Hepatocyte (in vitro differentiated cells): ENCODE data around the gene EFL1. TPM values are rescaled to one million over a fixed set of nuclear protein-coding genes. Genes with fewer than 3 reads are reported as not detected.
"Not testable (repeated sequence)": the region's sequence is repeated elsewhere in the genome, so short reads cannot be mapped to it uniquely, and the experiment has no call there.

ENCODE experiments used
- DNase-seq: peaks from one replicate; pipeline ENCODE4 v3.0.0-alpha.2; 2016; ENCODE audit warnings: low spot score
- H2AFZ ChIP-seq: fragments of 200-600 bp; sonication (generic); 2 replicates; pipeline ENCODE4 v1.6.0; 2016; ENCODE audit warnings: antibody characterized with exemption, mild to moderate bottlenecking
- H3K27ac ChIP-seq: fragments of 200-600 bp; sonication (generic); 2 replicates; pipeline ENCODE4 v1.5.1; 2016; ENCODE audit warnings: mild to moderate bottlenecking
- H3K27me3 ChIP-seq: fragments of 200-600 bp; sonication (generic); 2 replicates; pipeline ENCODE4 v1.6.1; 2016
- H3K36me3 ChIP-seq: fragments of 200-600 bp; sonication (generic); replicated peaks from 2 replicates; pipeline ENCODE4 v1.5.1; 2016; ENCODE audit warnings: low read depth; ENCODE audit not compliant: insufficient read depth
- H3K4me1 ChIP-seq: fragments of 200-600 bp; sonication (generic); 2 replicates; pipeline ENCODE4 v1.5.1; 2016; ENCODE audit warnings: mild to moderate bottlenecking, moderate library complexity; ENCODE audit not compliant: insufficient read depth
- H3K4me2 ChIP-seq: fragments of 200-600 bp; sonication (generic); 2 replicates; pipeline ENCODE4 v1.6.0; 2016
- H3K4me3 ChIP-seq: fragments of 200-600 bp; sonication (generic); 2 replicates; pipeline ENCODE4 v1.5.1; 2016; ENCODE audit warnings: mild to moderate bottlenecking
- H3K79me2 ChIP-seq: fragments of 200-600 bp; sonication (generic); 2 replicates; pipeline ENCODE4 v1.6.0; 2017; ENCODE audit warnings: mild to moderate bottlenecking
- H3K9me2 ChIP-seq: fragments of 200-600 bp; sonication (generic); replicated peaks from 2 replicates; pipeline ENCODE4 v1.6.0; 2017; ENCODE audit warnings: mild to moderate bottlenecking; ENCODE audit not compliant: insufficient read depth
- H3K9me3 ChIP-seq: fragments of 200-600 bp; sonication (generic); 2 replicates; pipeline ENCODE4 v1.5.1; 2016; ENCODE audit warnings: low read depth, mild to moderate bottlenecking
- H4K20me1 ChIP-seq: fragments of 200-600 bp; sonication (generic); 2 replicates; pipeline ENCODE4 v1.6.0; 2016; ENCODE audit warnings: mild to moderate bottlenecking; ENCODE audit not compliant: insufficient read depth, poor library complexity, severe bottlenecking
- CTCF ChIP-seq: fragments of 200-600 bp; sonication (generic); IDR thresholded peaks from 2 replicates; pipeline ENCODE4 v1.5.1; 2016; ENCODE audit warnings: antibody characterized with exemption, mild to moderate bottlenecking; ENCODE audit not compliant: poor library complexity
- EZH2 ChIP-seq: fragments of 200-600 bp; sonication (generic); IDR thresholded peaks from 2 replicates; pipeline ENCODE4 v1.6.1; 2016; ENCODE audit warnings: antibody characterized with exemption, mild to moderate bottlenecking, borderline replicate concordance
- EZH2phosphoT487 ChIP-seq: fragments of 200-600 bp; sonication (generic); IDR thresholded peaks from one replicate; pipeline ENCODE4 v1.6.1; 2018; ENCODE audit warnings: antibody characterized with exemption, mild to moderate bottlenecking, low read depth, moderate library complexity; ENCODE audit not compliant: unreplicated experiment, severe bottlenecking
- WGBS: methylation state at CpG from one replicate; pipeline ENCODE4 v1.1.6; 2016; ENCODE audit warnings: low lambda C conversion rate; ENCODE audit errors: missing lambda C conversion rate; 5-methylcytosine and 5-hydroxymethylcytosine counted together
- polyA plus RNA-seq: library from polyadenylated mRNA; unstranded; fragments of >200 nt; fragmentation: Nextera tagmentation; extraction: Ambion mirVana; gene quantifications from 2 replicates; pipeline ENCODE4 v1.2.1, GENCODE V29; 2016
- total RNA-seq: library from RNA; depleted of rRNA; stranded (reverse); fragments of >200 nt; gene quantifications from 2 replicates; pipeline ENCODE4 v1.2.3, GENCODE V29; 2014

The EFL1 gene
- total and polyA plus RNA-seq, 2 experiments from 2014 or later, result 11.6 to 19.0 TPM

- H2AFZ ChIP-seq, H3K79me2 ChIP-seq, H3K9me3 ChIP-seq, H3K9me2 ChIP-seq, H3K4me1 ChIP-seq, H3K4me3 ChIP-seq, H3K27me3 ChIP-seq, H3K36me3 ChIP-seq, H3K4me2 ChIP-seq, H4K20me1 ChIP-seq: not testable (repeated sequence)
- DNase-seq, result peak; percentile 13
- peak overlapping the region; percentile 47 for H3K27ac ChIP-seq
- 41% methylated on average over 3 of the region's 3 CpGs for WGBS
Measured at GRCh38 chr15:82210066-82210597, 52.4 kb downstream of the EFL1 start.

- H2AFZ ChIP-seq, H3K9me2 ChIP-seq, H3K27ac ChIP-seq, H3K79me2 ChIP-seq, H3K9me3 ChIP-seq, H3K4me2 ChIP-seq, H3K4me1 ChIP-seq, H3K27me3 ChIP-seq, DNase-seq, H3K36me3 ChIP-seq, H3K4me3 ChIP-seq, H4K20me1 ChIP-seq: not testable (repeated sequence)
- 75% methylated on average over 2 of the region's 2 CpGs for WGBS
Measured at GRCh38 chr15:82204575-82204974, 58.0 kb downstream of the EFL1 start.

GRCh38 chr15:82197733-82198594 is 64.6 kb downstream of the EFL1 start:
- no peaks in the 10 kb centered on the region for H3K4me1 ChIP-seq
- WGBS, result 34% methylated on average over 8 of the region's 8 CpGs

GRCh38 chr15:82196353-82196752 is 66.2 kb downstream of the EFL1 start:
- 94% methylated on average over 2 of the region's 2 CpGs for WGBS
- H3K4me2 ChIP-seq, result no peak overlapping the region
- H3K4me3 ChIP-seq, result no peak overlapping the region
- no peak overlapping the region for H2AFZ ChIP-seq
- TF ChIP-seq CTCF (no peak), EZH2phosphoT487 (no peak), EZH2 (no peak)
- DNase-seq, result no peak
- no peaks in the 10 kb centered on the region for H3K9me2 ChIP-seq
- no peak overlapping the region for H3K27ac ChIP-seq
- no peaks in the 10 kb centered on the region for H3K4me1 ChIP-seq
- no peaks in the 10 kb centered on the region for H3K9me3 ChIP-seq
- no peaks in the 10 kb centered on the region for H3K36me3 ChIP-seq
- H3K27me3 ChIP-seq, result no peaks in the 10 kb centered on the region
- no peaks in the 10 kb centered on the region for H4K20me1 ChIP-seq
- H3K79me2 ChIP-seq, result no peaks in the 10 kb centered on the region

More at GRCh38 chr15:82197733-82198594, 64.6 kb downstream of the EFL1 start:
- DNase-seq, result peak; percentile 86
- Histone ChIP-seq H4K20me1 (no peaks in the 10 kb centered on the region), H3K9me3 (no peaks in the 10 kb centered on the region), H3K36me3 (no peaks in the 10 kb centered on the region), H3K4me3 (no peak overlapping the region), H3K9me2 (no peaks in the 10 kb centered on the region), H3K27me3 (no peaks in the 10 kb centered on the region), H3K27ac (no peak overlapping the region), H2AFZ (no peak overlapping the region), H3K4me2 (no peak overlapping the region), H3K79me2 (no peaks in the 10 kb centered on the region)
- TF ChIP-seq EZH2, result no peak
- TF ChIP-seq CTCF, result peak; percentile 87

GRCh38 chr15:82195818-82196217 is 66.7 kb downstream of the EFL1 start:
- H3K4me3 ChIP-seq, H3K27ac ChIP-seq, H3K36me3 ChIP-seq, H2AFZ ChIP-seq, H3K4me2 ChIP-seq, H4K20me1 ChIP-seq, H3K4me1 ChIP-seq, H3K27me3 ChIP-seq, H3K9me2 ChIP-seq, H3K79me2 ChIP-seq, DNase-seq, H3K9me3 ChIP-seq: not testable (repeated sequence)
- WGBS, result 95% methylated on average over 7 of the region's 7 CpGs

- not testable (repeated sequence) for H3K27ac ChIP-seq, DNase-seq, H3K36me3 ChIP-seq, H3K4me1 ChIP-seq, H3K9me3 ChIP-seq, H3K9me2 ChIP-seq, H3K79me2 ChIP-seq, H3K4me3 ChIP-seq, H3K27me3 ChIP-seq, H4K20me1 ChIP-seq, H3K4me2 ChIP-seq, H2AFZ ChIP-seq
- WGBS, result 86% methylated on average over 6 of the region's 6 CpGs
Measured at GRCh38 chr15:82194488-82194887, 68.0 kb downstream of the EFL1 start.

- not testable (repeated sequence) for H2AFZ ChIP-seq, H3K4me2 ChIP-seq, H4K20me1 ChIP-seq, H3K36me3 ChIP-seq, H3K9me3 ChIP-seq, H3K79me2 ChIP-seq, H3K27ac ChIP-seq, H3K4me1 ChIP-seq, H3K9me2 ChIP-seq, H3K27me3 ChIP-seq, DNase-seq, H3K4me3 ChIP-seq
- 86% methylated on average over 1 of the region's 1 CpG for WGBS
Measured at GRCh38 chr15:82193435-82193834, 69.1 kb downstream of the EFL1 start.
